Hypothalamus (tissue), 51 donors: ENCODE results near the gene MYO6.

Source experiments
- DNase-seq, 51 donors: peaks; one replicate each; lab custom pipeline; 2025; lab: John Stamatoyannopoulos, UW

Gene MYO6

GRCh38 chr6:75819776-75820487 is 70.9 kb downstream of the MYO6 start:
- no peak for DNase-seq

- DNase-seq = peak in 1 of 51 donors; percentile 26
Measured at GRCh38 chr6:75824160-75824559, 75.1 kb downstream of the MYO6 start.

- DNase-seq = no peak
Measured at GRCh38 chr6:75827163-75827562, 78.1 kb downstream of the MYO6 start.

- DNase-seq = peak in 1 of 51 donors; percentile 32
Measured at GRCh38 chr6:75830959-75831885, 82.2 kb downstream of the MYO6 start.

- no peak for DNase-seq
Measured at GRCh38 chr6:75834447-75834846, 85.4 kb downstream of the MYO6 start.

- DNase-seq = no peak
Measured at GRCh38 chr6:75842191-75842590, 93.2 kb downstream of the MYO6 start.

GRCh38 chr6:75842732-75843131 is 93.7 kb downstream of the MYO6 start:
- no peak for DNase-seq

- DNase-seq = no peak
Measured at GRCh38 chr6:75843396-75843795, 94.4 kb downstream of the MYO6 start.

GRCh38 chr6:75848274-75848673 is 99.2 kb downstream of the MYO6 start:
- DNase-seq = no peak

- DNase-seq = no peak
Measured at GRCh38 chr6:75849329-75850025, 100.4 kb downstream of the MYO6 start.

- no peak for DNase-seq
Measured at GRCh38 chr6:75850026-75850833, 101.2 kb downstream of the MYO6 start.

GRCh38 chr6:75852721-75853120 is 103.7 kb downstream of the MYO6 start:
- no peak for DNase-seq

- DNase-seq = no peak
Measured at GRCh38 chr6:75853806-75854205, 104.8 kb downstream of the MYO6 start.

GRCh38 chr6:75855052-75855451 is 106.0 kb downstream of the MYO6 start:
- peak in 13 of 51 donors; percentile 1 to 44 (median 7) for DNase-seq

GRCh38 chr6:75856902-75857301 is 107.9 kb downstream of the MYO6 start:
- DNase-seq = no peak

GRCh38 chr6:75863001-75863400 is 114.0 kb downstream of the MYO6 start:
- no peak for DNase-seq

- DNase-seq = no peak
Measured at GRCh38 chr6:75863784-75864183, 114.7 kb downstream of the MYO6 start.

GRCh38 chr6:75864446-75864845 is 115.4 kb downstream of the MYO6 start:
- no peak for DNase-seq

GRCh38 chr6:75870389-75870788 is 121.3 kb downstream of the MYO6 start:
- no peak for DNase-seq

- DNase-seq = no peak
Measured at GRCh38 chr6:75874224-75874623, 125.2 kb downstream of the MYO6 start.
